ENCODE data around the gene BICD1. TPM values are rescaled to one million over a fixed set of nuclear protein-coding genes. Genes with fewer than 3 reads are reported as not detected.

Gene BICD1
- polyA plus RNA-seq, 1 of the 3 experiments (the other 2 are of a cell fraction), result 12.1 TPM

DNA sequence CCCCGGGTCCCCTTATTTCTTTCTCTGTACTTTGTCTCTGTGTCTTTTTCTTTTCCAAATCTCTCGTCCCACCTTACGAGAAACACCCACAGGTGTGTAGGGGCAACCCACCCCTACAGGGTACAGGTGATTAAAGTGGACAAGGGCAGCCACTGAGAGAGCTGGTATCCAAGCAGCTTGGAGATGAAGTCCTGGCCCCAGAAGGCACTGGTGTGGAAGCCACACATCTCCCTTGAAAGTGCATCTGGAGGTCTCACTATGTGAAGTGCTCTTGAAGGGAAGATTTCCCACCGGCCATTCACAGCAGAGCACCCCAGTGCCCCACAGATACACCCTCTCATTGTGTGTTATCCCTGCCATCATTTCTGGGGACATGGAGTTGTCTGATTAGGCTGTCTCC lies 6.3 kb upstream of the BICD1 start:
- POLR2A ChIA-PET, result no interaction called here
- TF ChIP-seq, protein P1, sequence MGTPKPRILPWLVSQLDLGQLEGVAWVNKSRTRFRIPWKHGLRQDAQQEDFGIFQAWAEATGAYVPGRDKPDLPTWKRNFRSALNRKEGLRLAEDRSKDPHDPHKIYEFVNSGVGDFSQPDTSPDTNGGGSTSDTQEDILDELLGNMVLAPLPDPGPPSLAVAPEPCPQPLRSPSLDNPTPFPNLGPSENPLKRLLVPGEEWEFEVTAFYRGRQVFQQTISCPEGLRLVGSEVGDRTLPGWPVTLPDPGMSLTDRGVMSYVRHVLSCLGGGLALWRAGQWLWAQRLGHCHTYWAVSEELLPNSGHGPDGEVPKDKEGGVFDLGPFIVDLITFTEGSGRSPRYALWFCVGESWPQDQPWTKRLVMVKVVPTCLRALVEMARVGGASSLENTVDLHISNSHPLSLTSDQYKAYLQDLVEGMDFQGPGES (IDR thresholded peaks at IDR 0.05; ENCODE audit: low read depth, low read length), result no peak
- TF ChIP-seq USF2 (IDR thresholded peaks at IDR 0.05; ENCODE audit: borderline replicate concordance, low read depth, low read length) (no peak), USF1 (IDR thresholded peaks at IDR 0.05; ENCODE audit: borderline replicate concordance, low read depth) (no peak), MEF2A (IDR thresholded peaks at IDR 0.05; ENCODE audit: borderline replicate concordance, low read depth) (no peak)
- Histone ChIP-seq H3K9ac (no peak overlapping the region), H3K27ac (ENCODE audit: low read depth in 2 of 2, low read length in 1 of 2) (no peak overlapping the region), H3K4me2 (no peak overlapping the region), H3K79me2 (ENCODE audit: insufficient read depth) (no peaks in the 10 kb centered on the region), H3K9me2 (no peaks in the 10 kb centered on the region), H3K9me3 (no peaks in the 10 kb centered on the region), H2AFZ (ENCODE audit: low read depth) (no peak overlapping the region), H3F3A (replicated peaks; ENCODE audit: insufficient read depth) (peaks cover 4% of the 10 kb centered on the region), H3K36me3 (replicated peaks in 1 of 2; ENCODE audit: control insufficient read depth in 1 of 2, insufficient read depth in 2 of 2, low read length in 1 of 2) (no peaks in the 10 kb centered on the region), H3K4me3 (ENCODE audit: low read depth in 2 of 2, low read length in 1 of 2) (no peak overlapping the region), H3K4me1 (ENCODE audit: control insufficient read depth in 1 of 2, insufficient read depth in 2 of 2, low read depth in 1 of 2, low read length in 1 of 2) (no peaks in the 10 kb centered on the region), H4K20me1 (ENCODE audit: insufficient read depth) (no peaks in the 10 kb centered on the region), H3K27me3 (ENCODE audit: insufficient read depth) (no peaks in the 10 kb centered on the region)
- no peak for DNase-seq
- 97% methylated on average over 3 of the region's 4 CpGs for WGBS (ENCODE audit: low lambda C conversion rate)
- CTCF ChIA-PET, result no interaction called here

DNA sequence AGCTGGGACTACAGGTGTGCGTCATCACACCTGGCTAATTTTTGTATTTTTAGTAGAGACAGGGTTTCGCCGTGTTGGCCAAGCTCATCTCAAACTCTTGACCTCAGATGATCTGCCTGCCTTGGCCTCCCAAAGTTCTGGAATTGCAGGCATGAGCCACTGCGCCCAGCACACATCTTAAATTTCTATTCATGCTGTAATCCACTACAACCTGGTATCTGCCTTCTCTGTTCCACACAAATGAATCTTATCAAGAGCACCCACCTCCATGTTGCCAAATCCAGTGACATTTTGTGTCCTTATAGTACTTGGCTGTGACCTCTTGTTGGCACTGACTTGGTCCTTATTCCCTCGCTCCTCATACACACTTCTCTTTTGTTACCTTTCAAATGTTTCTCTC lies 5.8 kb upstream of the BICD1 start:
- no peaks in the 10 kb centered on the region for H3K9me3 ChIP-seq
- no peaks in the 10 kb centered on the region for H4K20me1 ChIP-seq (ENCODE audit: insufficient read depth)
- H3K9me2 ChIP-seq, result no peaks in the 10 kb centered on the region
- WGBS (ENCODE audit: low lambda C conversion rate), result 89% methylated on average over 5 of the region's 5 CpGs
- no peak overlapping the region for H3K4me2 ChIP-seq
- no peak overlapping the region for H3K9ac ChIP-seq
- H2AFZ ChIP-seq (ENCODE audit: low read depth), result no peak overlapping the region
- CTCF ChIA-PET, result no interaction called here
- TF ChIP-seq MXI1 (IDR thresholded peaks at IDR 0.05; ENCODE audit: low read depth, low read length) (no peak), MAX (IDR thresholded peaks at IDR 0.05; ENCODE audit: low read depth) (no peak)
- H3F3A ChIP-seq (replicated peaks; ENCODE audit: insufficient read depth), result peaks cover 7% of the 10 kb centered on the region
- 0 out of 4 replicates have a peak, but pooled peaks cover 0 to under 1% of the 10 kb centered on the region in 2 experiments for H3K4me1 ChIP-seq (ENCODE audit: control insufficient read depth in 1 of 2, insufficient read depth in 2 of 2, low read depth in 1 of 2, low read length in 1 of 2)
- no peaks in the 10 kb centered on the region for H3K79me2 ChIP-seq (ENCODE audit: insufficient read depth)
- H3K4me3 ChIP-seq (ENCODE audit: low read depth in 2 of 2, low read length in 1 of 2), result no peak overlapping the region
- no peaks in the 10 kb centered on the region for H3K36me3 ChIP-seq (replicated peaks in 1 of 2; ENCODE audit: control insufficient read depth in 1 of 2, insufficient read depth in 2 of 2, low read length in 1 of 2)
- no peaks in the 10 kb centered on the region for H3K27me3 ChIP-seq (ENCODE audit: insufficient read depth)
- POLR2A ChIA-PET, result no interaction called here
- H3K27ac ChIP-seq (ENCODE audit: low read depth in 2 of 2, low read length in 1 of 2), result no peak overlapping the region
- no peak for DNase-seq

GRCh38 chr12:32102234-32102633 lies 4.4 kb upstream of the BICD1 start:
- Histone ChIP-seq H3K9me2 (no peaks in the 10 kb centered on the region), H3K4me3 (ENCODE audit: low read depth in 2 of 2, low read length in 1 of 2) (no peak overlapping the region), H3K4me2 (no peak overlapping the region), H3F3A (replicated peaks; ENCODE audit: insufficient read depth) (peaks cover 7% of the 10 kb centered on the region), H2AFZ (ENCODE audit: low read depth) (no peak overlapping the region), H3K9me3 (no peaks in the 10 kb centered on the region), H3K27ac (ENCODE audit: low read depth in 2 of 2, low read length in 1 of 2) (no peak overlapping the region), H3K79me2 (ENCODE audit: insufficient read depth) (peaks cover 4% of the 10 kb centered on the region), H3K36me3 (replicated peaks in 1 of 2; ENCODE audit: control insufficient read depth in 1 of 2, insufficient read depth in 2 of 2, low read length in 1 of 2) (no peaks in the 10 kb centered on the region), H3K9ac (no peak overlapping the region), H3K4me1 (ENCODE audit: control insufficient read depth in 1 of 2, insufficient read depth in 2 of 2, low read depth in 1 of 2, low read length in 1 of 2) (peaks cover 0 to 5% of the 10 kb centered on the region in 2 experiments; a peak in 1 of 4 replicates), H3K27me3 (ENCODE audit: insufficient read depth) (no peaks in the 10 kb centered on the region), H4K20me1 (ENCODE audit: insufficient read depth) (no peaks in the 10 kb centered on the region)
- WGBS (ENCODE audit: low lambda C conversion rate), result 91% methylated on average over 3 of the region's 3 CpGs
- CTCF ChIA-PET, result interaction anchor here (0.6 to 2.2 kb wide), 6 partner anchors 9 to 931 kb away, joined by 3 to 8 read pairs (median 4); no protein-coding TSS in a partner anchor
- POLR2A ChIA-PET, result no interaction called here
- DNase-seq, result no peak
- TF ChIP-seq ELF1 (IDR thresholded peaks at IDR 0.05) (no peak), FOXJ3 (CRISPR knock-in tag; IDR thresholded peaks at IDR 0.05) (no peak), TAF1 (IDR thresholded peaks at IDR 0.05; ENCODE audit: borderline replicate concordance, low read depth, low read length) (no peak), USF1 (IDR thresholded peaks at IDR 0.05; ENCODE audit: borderline replicate concordance, low read depth) (no peak), FOSL2 (IDR thresholded peaks at IDR 0.05; ENCODE audit: borderline replicate concordance, low read depth) (no peak), NFIC (IDR thresholded peaks at IDR 0.05; ENCODE audit: borderline replicate concordance) (no peak), RXRA (IDR thresholded peaks at IDR 0.05; ENCODE audit: borderline replicate concordance, low read depth) (no peak), PBX3 (IDR thresholded peaks at IDR 0.05) (no peak), TEAD4 (IDR thresholded peaks at IDR 0.05; ENCODE audit: borderline replicate concordance, insufficient read depth) (no peak), RAD21 (IDR thresholded peaks at IDR 0.05; ENCODE audit: low read length) (no peak), RFX5 (IDR thresholded peaks at IDR 0.05; ENCODE audit: low read length) (no peak), USF2 (IDR thresholded peaks at IDR 0.05; ENCODE audit: borderline replicate concordance, low read depth, low read length) (no peak), JUND (IDR thresholded peaks at IDR 0.05) (no peak)
